Thoracic aorta (tissue), 2 donors: ENCODE data around the gene GOLGA8J. TPM values are rescaled to one million over a fixed set of nuclear protein-coding genes. Genes with fewer than 3 reads are reported as not detected.

Source experiments
- ATAC-seq: fragments of 150-250 bp; one replicate; pipeline ENCODE4 v1.8.0; 2017; ENCODE audit warnings: low read depth; ENCODE audit not compliant: insufficient number of reproducible peaks, low FRiP score
- DNase-seq: peaks from one replicate; pipeline ENCODE4 v3.0.0-alpha.2; 2020; ENCODE audit warnings: low spot score
- H3K27ac ChIP-seq, 2 donors: fragments of 200-600 bp; sonication (generic); 1 replicate in 1 of 2; 2 replicates in 1 of 2; pipeline ENCODE4 v1.5.1; 2016; ENCODE audit warnings: mild to moderate bottlenecking in 2 of 2, moderate library complexity in 2 of 2
- H3K27me3 ChIP-seq: fragments of 200-600 bp; sonication (generic); replicated peaks from 2 replicates; pipeline ENCODE4 v1.6.0; 2016; ENCODE audit warnings: mild to moderate bottlenecking; ENCODE audit not compliant: insufficient read depth
- H3K36me3 ChIP-seq: fragments of 200-600 bp; sonication (generic); one replicate; pipeline ENCODE4 v1.5.1; 2016
- H3K4me1 ChIP-seq, 2 donors: fragments of 200-600 bp; sonication (generic); 1 replicate in 1 of 2; 2 replicates in 1 of 2; pipeline versions ENCODE4 v1.5.1 to v1.6.0; 2016; ENCODE audit warnings: low read depth in 2 of 2, mild to moderate bottlenecking in 1 of 2; ENCODE audit not compliant: control insufficient read depth in 1 of 2
- H3K4me3 ChIP-seq: fragments of 200-600 bp; sonication (generic); 2 replicates; pipeline ENCODE4 v1.5.1; 2016; ENCODE audit warnings: mild to moderate bottlenecking
- H3K9me3 ChIP-seq: fragments of 200-600 bp; sonication (generic); 2 replicates; pipeline ENCODE4 v1.5.1; 2016
- total RNA-seq, 2 donors: library from RNA; depleted of rRNA; stranded (reverse); fragments of >200 nt; gene quantifications; one replicate each; pipeline versions ENCODE4 v1.1.0 to v1.2.3, GENCODE V29; 2016
- TF ChIP-seq, protein P1 (sequence below): fragments of 200-600 bp; sonication (generic); IDR thresholded peaks from one replicate; pipeline ENCODE4 v1.5.1; 2019; ENCODE audit warnings: antibody characterized with exemption

Gene GOLGA8J
- total RNA-seq, 2 donors from 2014 or later, result 0.81 to 1.2 TPM

DNA sequence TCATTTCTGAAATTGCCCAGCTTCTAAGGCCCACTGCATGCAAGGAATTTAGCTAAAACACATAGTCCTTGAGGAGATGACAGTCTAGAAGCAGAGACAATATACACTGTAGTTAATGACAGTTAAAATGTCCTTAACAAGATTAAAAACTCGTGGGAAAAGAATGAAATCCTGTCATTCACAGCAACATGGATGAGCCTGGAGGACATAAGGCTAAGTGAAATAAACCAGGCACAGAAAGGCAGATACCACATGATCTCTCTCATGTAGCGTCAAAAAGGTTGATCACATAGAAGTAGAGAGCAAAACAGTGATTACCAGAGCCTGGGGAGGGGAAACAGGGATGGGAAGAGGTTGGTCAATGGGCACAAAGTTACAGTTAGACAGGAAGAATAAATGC lies 36.3 kb upstream of the GOLGA8J start:
- no peaks in the 10 kb centered on the region for H3K36me3 ChIP-seq
- H3K9me3 ChIP-seq, result no peaks in the 10 kb centered on the region
- TF ChIP-seq, protein P1, sequence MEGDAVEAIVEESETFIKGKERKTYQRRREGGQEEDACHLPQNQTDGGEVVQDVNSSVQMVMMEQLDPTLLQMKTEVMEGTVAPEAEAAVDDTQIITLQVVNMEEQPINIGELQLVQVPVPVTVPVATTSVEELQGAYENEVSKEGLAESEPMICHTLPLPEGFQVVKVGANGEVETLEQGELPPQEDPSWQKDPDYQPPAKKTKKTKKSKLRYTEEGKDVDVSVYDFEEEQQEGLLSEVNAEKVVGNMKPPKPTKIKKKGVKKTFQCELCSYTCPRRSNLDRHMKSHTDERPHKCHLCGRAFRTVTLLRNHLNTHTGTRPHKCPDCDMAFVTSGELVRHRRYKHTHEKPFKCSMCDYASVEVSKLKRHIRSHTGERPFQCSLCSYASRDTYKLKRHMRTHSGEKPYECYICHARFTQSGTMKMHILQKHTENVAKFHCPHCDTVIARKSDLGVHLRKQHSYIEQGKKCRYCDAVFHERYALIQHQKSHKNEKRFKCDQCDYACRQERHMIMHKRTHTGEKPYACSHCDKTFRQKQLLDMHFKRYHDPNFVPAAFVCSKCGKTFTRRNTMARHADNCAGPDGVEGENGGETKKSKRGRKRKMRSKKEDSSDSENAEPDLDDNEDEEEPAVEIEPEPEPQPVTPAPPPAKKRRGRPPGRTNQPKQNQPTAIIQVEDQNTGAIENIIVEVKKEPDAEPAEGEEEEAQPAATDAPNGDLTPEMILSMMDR, result no peak
- ATAC-seq, result no peak
- H3K4me1 ChIP-seq, result no peaks in the 10 kb centered on the region
- H3K4me3 ChIP-seq, result no peak overlapping the region
- H3K27ac ChIP-seq, result no peak overlapping the region
- H3K27me3 ChIP-seq, result no peaks in the 10 kb centered on the region
- DNase-seq, result no peak

DNA sequence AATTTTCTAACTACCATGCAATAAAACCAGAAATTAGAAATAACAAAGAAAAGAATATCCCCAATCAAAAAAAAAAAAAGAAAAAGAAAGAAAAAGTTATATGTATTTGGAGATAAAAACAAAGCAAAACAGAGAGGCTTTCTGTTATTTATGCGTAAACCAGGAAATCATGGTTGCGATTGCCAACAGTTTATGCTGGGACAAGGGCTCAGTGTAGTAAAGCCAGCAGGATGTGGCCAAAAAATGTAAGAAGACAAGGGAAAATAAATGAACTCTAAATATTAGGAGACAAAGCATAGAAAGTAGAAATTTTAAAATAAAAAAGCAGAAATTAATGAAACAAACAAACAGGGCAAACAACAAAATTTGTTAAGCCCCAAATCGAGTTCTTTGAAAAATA lies 27.2 kb upstream of the GOLGA8J start:
- ATAC-seq (no peak), DNase-seq (no peak)
- Histone ChIP-seq H3K27me3 (no peaks in the 10 kb centered on the region), H3K9me3 (no peaks in the 10 kb centered on the region), H3K4me1 (no peaks in the 10 kb centered on the region), H3K27ac (no peak overlapping the region), H3K4me3 (no peak overlapping the region), H3K36me3 (no peaks in the 10 kb centered on the region)
- TF ChIP-seq, protein P1, result no peak

DNA sequence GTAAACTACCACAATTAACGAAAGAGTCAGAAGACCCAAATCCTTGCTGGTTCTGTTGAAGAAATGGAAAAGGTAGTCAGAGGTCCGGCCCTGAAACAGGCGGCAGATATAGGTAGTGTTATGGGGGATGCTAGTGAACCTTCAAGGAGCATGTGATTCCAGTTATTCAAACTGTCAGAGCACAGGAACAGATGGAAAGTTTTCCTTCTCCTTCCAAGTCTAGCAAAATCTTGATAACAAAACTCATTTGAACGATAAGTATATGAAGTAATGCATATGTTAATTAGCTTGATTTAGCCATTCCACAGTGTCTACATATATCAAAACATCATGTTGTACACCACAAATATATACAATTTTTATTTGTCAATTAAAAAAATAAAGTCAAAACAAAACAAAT lies 26.6 kb upstream of the GOLGA8J start:
- Histone ChIP-seq H3K27me3 (no peaks in the 10 kb centered on the region), H3K4me3 (no peak overlapping the region), H3K36me3 (no peaks in the 10 kb centered on the region), H3K4me1 (no peaks in the 10 kb centered on the region), H3K27ac (no peak overlapping the region), H3K9me3 (no peaks in the 10 kb centered on the region)
- ATAC-seq (no peak), DNase-seq (no peak)
- TF ChIP-seq, protein P1, result no peak

DNA sequence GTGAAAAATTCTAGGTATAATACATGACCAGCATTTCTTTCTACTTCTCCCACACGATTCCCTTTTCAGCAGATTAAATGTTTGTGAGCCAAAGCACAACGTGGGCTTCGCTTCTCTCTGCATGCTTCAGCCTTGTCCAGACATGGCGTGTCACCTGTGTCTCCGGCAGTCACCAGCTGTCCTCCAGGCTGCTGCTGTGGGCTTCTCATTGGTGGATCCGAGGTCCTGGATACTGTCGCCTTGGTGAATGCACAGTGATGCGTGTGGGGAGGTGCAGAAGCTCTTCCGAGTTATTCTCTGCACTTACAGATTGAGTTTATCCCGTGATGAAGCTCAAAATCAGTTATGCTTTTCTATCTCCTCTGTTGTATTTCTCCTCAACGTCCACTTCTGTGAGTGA lies 23.0 kb upstream of the GOLGA8J start:
- ATAC-seq, result no peak
- peaks cover 10 to 15% of the 10 kb centered on the region in 2 donors for H3K4me1 ChIP-seq
- TF ChIP-seq, protein P1, result no peak

DNA sequence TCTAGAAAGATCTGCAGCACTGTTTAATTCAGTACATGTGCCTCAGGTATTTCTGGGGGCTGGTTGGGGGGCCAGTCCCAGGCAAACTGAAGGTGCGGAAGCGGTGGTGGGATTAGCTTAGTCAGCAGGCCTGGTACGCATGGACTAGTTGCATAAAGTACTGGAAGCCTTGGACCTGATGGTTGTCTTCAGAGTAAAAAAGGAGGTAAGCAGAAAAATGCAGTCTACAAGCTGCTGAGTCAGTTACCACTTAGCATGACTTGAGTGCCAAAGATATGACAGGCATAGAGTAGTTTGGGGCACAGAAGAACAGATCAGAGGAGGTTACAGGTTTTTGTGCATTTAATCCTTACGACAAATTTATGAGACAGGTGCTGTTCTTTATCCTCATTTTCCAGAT lies 19.9 kb upstream of the GOLGA8J start:
- Histone ChIP-seq H3K27me3 (no peaks in the 10 kb centered on the region), H3K4me1 (peaks cover 17 to 26% of the 10 kb centered on the region in 2 donors), H3K27ac (no peak overlapping the region), H3K4me3 (no peak overlapping the region), H3K36me3 (no peaks in the 10 kb centered on the region), H3K9me3 (no peaks in the 10 kb centered on the region)
- DNase-seq, result no peak
- no peak for ATAC-seq
- TF ChIP-seq, protein P1, result no peak

More for the DNA sequence above, 23.0 kb upstream of the GOLGA8J start:
- no peaks in the 10 kb centered on the region for H3K36me3 ChIP-seq
- no peak overlapping the region for H3K27ac ChIP-seq
- no peak for DNase-seq
- no peaks in the 10 kb centered on the region for H3K27me3 ChIP-seq
- no peaks in the 10 kb centered on the region for H3K9me3 ChIP-seq
- no peak overlapping the region for H3K4me3 ChIP-seq
